Measurements from ENCODE around the gene MAPK4. TPM values are rescaled to one million over a fixed set of nuclear protein-coding genes. Genes with fewer than 3 reads are reported as not detected.

MAPK4 gene
- total RNA-seq, 1 donor from 2014 or later, result not detected

DNA sequence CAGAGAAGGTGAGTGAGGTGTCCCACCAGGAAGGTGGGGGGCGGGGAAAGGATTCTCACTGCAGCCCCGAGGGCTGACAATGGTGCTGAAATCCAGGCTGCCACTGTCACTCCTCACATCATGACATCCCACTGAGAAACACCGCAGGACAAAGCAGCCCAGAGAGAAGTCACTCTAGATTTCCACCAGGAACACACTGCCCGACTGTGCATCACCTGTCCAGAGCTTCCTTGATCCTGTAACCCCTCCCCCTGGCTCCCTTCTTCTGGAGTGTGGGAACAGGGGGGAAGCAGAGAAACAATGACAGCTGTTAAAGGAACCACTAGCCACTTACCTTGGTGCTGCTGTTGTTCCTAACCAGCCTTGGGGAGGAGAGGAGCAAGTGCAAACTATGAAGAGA, 190.1 kb downstream of the MAPK4 start:
- no peak overlapping the region for H3K27ac Mint-ChIP-seq
- DNase-seq (no peak), ATAC-seq (ENCODE audit: low read depth) (no peak)
- H3K4me3 Mint-ChIP-seq, result no peak overlapping the region
- POLR2A ChIA-PET, result no interaction called here
- H3K36me3 Mint-ChIP-seq (ENCODE audit: low read depth), result no peaks in the 10 kb centered on the region
- intact Hi-C loops (cut with micrococcal nuclease), result no loop called here
- CTCF ChIA-PET, result no interaction called here
- peaks cover 4% of the 10 kb centered on the region for H3K9me3 Mint-ChIP-seq
- TF ChIP-seq, protein P1, sequence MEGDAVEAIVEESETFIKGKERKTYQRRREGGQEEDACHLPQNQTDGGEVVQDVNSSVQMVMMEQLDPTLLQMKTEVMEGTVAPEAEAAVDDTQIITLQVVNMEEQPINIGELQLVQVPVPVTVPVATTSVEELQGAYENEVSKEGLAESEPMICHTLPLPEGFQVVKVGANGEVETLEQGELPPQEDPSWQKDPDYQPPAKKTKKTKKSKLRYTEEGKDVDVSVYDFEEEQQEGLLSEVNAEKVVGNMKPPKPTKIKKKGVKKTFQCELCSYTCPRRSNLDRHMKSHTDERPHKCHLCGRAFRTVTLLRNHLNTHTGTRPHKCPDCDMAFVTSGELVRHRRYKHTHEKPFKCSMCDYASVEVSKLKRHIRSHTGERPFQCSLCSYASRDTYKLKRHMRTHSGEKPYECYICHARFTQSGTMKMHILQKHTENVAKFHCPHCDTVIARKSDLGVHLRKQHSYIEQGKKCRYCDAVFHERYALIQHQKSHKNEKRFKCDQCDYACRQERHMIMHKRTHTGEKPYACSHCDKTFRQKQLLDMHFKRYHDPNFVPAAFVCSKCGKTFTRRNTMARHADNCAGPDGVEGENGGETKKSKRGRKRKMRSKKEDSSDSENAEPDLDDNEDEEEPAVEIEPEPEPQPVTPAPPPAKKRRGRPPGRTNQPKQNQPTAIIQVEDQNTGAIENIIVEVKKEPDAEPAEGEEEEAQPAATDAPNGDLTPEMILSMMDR (IDR thresholded peaks at IDR 0.05), result no peak
- H3K27me3 Mint-ChIP-seq, result peaks cover 33% of the 10 kb centered on the region
- H3K4me1 Mint-ChIP-seq, result no peaks in the 10 kb centered on the region

DNA sequence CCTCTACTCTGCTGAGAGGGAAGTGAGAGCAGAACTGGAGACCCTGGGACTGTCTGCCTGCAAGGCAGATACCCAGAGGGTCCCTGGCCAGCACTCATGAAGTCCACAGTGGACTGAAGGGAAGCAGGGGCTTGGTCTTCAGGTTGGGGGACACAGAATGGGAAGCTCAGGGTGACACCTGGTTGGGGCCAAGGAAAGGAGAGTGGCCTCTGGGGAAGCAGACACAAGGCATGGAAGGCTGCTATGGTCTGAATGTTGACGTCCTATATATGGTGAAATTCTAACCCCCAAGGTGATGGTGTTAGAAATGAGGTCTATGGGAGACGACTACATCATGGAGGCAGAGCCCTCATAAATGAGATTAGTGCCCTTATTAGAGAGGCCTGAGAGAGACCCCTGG, 190.7 kb downstream of the MAPK4 start:
- TF ChIP-seq, protein P1 (IDR thresholded peaks at IDR 0.05), result no peak
- DNase-seq (no peak), ATAC-seq (ENCODE audit: low read depth) (no peak)
- H3K4me3 Mint-ChIP-seq, result no peak overlapping the region
- no peak overlapping the region for H3K27ac Mint-ChIP-seq
- no peaks in the 10 kb centered on the region for H3K36me3 Mint-ChIP-seq (ENCODE audit: low read depth)
- peaks cover 4% of the 10 kb centered on the region for H3K9me3 Mint-ChIP-seq
- CTCF ChIA-PET, result no interaction called here
- POLR2A ChIA-PET, result no interaction called here
- peaks cover 35% of the 10 kb centered on the region for H3K27me3 Mint-ChIP-seq
- intact Hi-C loops (cut with micrococcal nuclease), result no loop called here
- no peaks in the 10 kb centered on the region for H3K4me1 Mint-ChIP-seq

DNA sequence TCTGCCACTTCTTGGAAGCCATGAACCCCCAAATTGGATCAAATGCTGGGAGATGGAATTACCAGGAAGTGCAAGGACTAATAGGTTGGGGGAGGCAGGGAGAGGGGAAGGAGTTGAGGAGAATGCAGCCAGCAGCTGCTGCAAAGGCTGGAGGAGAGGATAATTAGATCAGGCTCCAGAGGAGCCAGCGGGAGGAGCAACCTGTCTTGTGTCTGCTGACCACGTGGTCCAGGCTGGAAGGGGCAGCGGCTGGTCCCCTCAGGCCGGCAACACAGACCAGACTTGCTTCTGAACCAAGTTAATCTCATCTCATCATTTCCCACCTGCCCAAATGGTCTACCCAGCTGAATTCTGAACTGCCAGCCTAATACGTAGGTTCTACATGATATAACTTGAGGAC, 191.6 kb downstream of the MAPK4 start:
- H3K9me3 Mint-ChIP-seq, result peaks cover 4% of the 10 kb centered on the region
- peaks cover 37% of the 10 kb centered on the region for H3K27me3 Mint-ChIP-seq
- ChIA-PET POLR2A (no interaction called here), CTCF (no interaction called here)
- no peaks in the 10 kb centered on the region for H3K4me1 Mint-ChIP-seq
- H3K4me3 Mint-ChIP-seq, result no peak overlapping the region
- TF ChIP-seq, protein P1 (IDR thresholded peaks at IDR 0.05), result no peak
- intact Hi-C loops (cut with micrococcal nuclease), result no loop called here
- H3K27ac Mint-ChIP-seq, result no peak overlapping the region
- DNase-seq (no peak), ATAC-seq (ENCODE audit: low read depth) (no peak)
- H3K36me3 Mint-ChIP-seq (ENCODE audit: low read depth), result no peaks in the 10 kb centered on the region

- Mint-ChIP-seq H3K36me3 (ENCODE audit: low read depth) (no peaks in the 10 kb centered on the region), H3K27me3 (peaks cover 39% of the 10 kb centered on the region), H3K27ac (no peak overlapping the region), H3K4me3 (no peak overlapping the region), H3K4me1 (no peaks in the 10 kb centered on the region), H3K9me3 (peaks cover 4% of the 10 kb centered on the region)
- TF ChIP-seq, protein P1 (IDR thresholded peaks at IDR 0.05), result no peak
- intact Hi-C loops (cut with micrococcal nuclease), result no loop called here
- ATAC-seq (ENCODE audit: low read depth), result no peak
- ChIA-PET CTCF (no interaction called here), POLR2A (no interaction called here)
- DNase-seq, result no peak
Observed at GRCh38 chr18:50751947-50752346, 192.1 kb downstream of the MAPK4 start.

DNA sequence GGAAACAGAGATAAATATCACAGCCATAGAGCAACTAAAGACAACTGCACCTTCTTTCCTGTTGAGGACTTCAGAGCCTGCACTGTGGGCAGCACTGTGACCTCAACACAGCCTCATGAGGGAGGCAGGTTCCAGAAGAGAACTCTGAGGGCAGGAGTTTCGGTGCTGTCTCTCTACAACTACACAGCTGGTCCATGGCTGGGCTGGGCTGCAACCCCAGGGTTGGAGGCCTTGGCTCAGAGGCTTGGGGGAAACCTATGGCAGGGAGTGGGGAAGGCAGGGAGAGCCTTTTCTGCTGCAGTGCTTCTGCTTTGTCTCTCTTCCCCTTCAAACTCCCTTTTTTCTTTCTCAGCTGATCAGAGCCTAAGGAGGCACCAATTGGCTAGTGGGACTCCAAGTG, 193.4 kb downstream of the MAPK4 start:
- TF ChIP-seq, protein P1 (IDR thresholded peaks at IDR 0.05), result no peak
- ChIA-PET POLR2A (no interaction called here), CTCF (no interaction called here)
- intact Hi-C loops (cut with micrococcal nuclease), result no loop called here
- Mint-ChIP-seq H3K36me3 (ENCODE audit: low read depth) (no peaks in the 10 kb centered on the region), H3K4me3 (no peak overlapping the region), H3K9me3 (peaks cover 4% of the 10 kb centered on the region), H3K4me1 (no peaks in the 10 kb centered on the region), H3K27ac (no peak overlapping the region), H3K27me3 (peaks cover 47% of the 10 kb centered on the region)
- DNase-seq (no peak), ATAC-seq (ENCODE audit: low read depth) (no peak)
